GM19240 (cell line): Measurements from ENCODE around the gene DCUN1D4.

Source experiments
- DNase-seq: peaks from one replicate; pipeline ENCODE4 v3.0.0; 2011; ENCODE audit warnings: low spot score; ENCODE audit not compliant: insufficient read length

The DCUN1D4 gene

DNA sequence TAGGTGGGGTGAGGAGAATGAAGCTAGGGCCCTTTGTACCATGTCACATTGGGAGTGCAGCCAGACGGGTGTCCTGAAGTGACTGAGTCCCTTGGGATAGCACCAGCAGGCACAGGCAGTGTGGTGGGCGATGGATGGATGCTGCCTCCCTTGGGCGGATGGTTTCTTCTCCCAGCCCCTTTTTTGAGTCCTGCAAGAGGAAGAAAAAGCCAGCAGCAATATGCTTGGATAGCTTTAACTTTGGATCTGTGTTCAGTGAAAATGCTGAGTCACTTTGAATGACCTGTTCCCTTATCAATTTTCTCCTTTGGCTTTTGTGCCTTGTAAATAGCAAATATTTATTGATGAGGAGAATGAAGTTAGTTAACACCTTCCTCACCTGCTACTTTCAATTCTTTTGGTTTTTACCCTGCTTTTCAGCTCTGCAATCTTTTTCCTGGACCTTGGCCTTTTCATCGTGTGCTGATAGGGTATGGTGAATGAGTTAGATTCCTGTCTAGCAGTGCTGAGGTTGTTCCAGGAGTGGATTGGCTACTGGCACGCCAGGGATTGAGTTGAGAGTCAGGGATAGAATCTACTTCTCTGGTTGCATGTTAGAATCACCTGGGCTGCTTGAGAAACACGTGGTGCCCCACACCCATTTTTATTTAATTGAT lies 10.2 kb downstream of the DCUN1D4 start:
- no peak for DNase-seq

DNA sequence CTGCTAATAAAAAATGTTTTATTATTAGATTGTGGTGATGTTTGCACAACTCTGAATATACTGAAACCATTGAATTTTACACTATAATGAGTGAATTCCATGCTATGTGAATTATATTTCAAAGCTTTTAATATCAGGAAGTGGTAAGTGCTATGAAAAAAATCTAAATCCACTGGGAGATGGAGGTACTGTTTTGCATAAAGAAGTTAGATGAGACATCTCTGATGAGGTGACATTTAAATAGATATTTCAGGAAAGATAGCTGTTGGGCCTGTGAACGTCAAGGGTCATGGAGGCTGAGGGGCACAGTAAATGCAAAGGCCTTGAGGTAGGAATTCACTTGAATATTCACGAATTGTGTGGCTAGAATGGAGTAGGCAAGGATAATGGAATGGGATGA lies 12.3 kb downstream of the DCUN1D4 start:
- DNase-seq = no peak

DNA sequence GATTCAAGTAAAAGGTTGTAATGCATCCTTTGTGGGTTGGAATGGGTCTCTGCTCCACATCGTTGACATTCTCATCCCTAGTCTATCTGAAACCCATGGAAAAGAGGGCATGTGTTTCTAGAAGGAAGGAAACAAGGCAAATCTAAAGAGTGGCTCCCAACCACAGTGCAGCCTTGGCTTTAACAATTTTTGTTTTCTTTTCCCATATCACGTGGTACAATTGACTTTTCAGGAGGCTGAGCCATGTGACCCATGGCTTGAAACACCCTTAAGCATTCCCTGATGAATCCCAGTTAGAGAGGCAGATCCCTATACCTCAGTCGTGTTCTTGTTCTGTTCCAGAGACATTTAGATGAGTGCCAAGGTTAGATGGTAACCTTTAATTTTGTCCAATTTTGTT lies 12.8 kb downstream of the DCUN1D4 start:
- DNase-seq = no peak

DNA sequence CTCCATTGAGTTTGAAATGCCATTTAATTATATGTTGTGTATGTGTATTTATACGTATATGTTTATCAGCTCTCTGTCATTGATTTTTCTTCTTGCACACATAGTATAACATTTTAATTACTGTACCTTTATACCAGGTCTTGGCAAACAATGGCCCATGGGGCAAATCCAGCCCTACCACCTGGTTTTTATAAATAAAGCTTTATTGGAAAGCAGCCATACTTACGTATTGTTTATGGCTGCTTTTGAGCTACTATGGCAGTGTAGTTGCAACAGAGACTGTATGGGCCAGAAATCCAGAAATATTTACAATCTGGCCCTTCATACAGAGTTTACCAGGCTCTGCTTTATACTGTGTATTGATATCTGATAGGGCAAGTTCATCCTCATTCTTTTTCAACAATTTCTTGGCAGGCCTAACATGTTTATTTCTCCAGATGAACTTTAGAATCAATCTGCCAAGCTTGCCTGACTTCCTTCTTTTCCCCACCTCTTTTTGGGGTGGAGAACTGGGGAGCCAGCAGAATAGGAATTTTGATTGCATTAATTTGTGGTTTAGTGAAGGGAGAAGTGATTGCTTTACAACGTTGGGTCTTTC lies 15.8 kb downstream of the DCUN1D4 start:
- DNase-seq = no peak

DNA sequence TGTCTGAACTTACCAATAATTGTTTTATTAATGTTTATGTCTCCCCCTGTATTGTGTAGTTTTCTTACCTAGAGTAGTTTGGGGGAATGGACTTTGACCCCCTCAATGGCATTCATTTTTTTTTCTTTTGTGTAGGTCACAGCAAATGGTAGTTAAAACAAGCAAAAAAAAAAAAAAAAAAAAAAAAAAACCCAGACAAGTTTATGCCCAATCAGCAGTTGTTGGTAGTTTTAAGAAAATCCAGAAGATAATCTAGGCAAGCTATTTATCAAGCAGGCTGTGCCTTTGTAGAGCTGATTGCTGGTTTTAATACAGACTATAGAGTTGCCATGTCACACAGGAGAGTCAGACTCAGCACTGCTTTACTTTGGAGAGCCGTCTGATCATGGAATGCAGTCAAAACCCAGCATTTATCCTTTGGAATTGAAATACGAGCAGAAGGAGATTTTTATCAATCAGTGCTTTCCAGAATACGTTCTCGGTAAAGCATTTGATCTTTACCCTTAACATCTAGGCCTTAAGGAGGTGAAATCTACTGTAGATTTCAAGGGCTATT lies 16.6 kb downstream of the DCUN1D4 start:
- no peak for DNase-seq

DNA sequence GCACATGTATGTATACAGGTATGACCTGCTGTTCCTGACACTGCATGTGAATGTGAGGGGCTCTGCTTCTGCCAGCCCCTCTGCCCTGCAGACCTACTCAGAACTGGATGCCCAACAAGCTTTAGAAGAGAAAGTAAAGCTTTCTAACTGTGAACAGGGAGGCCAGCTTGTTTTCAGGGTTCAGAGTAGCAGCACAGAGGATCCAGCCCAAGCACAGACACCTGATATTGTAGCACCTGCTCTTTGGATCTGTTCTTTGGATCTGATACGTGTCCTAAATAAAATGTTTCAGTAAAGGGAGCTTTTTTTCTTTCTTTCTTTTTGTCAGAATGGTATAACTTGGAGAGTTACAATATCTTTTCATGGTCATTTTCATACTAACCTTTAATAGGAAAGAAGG lies 19.2 kb downstream of the DCUN1D4 start:
- no peak for DNase-seq

DNA sequence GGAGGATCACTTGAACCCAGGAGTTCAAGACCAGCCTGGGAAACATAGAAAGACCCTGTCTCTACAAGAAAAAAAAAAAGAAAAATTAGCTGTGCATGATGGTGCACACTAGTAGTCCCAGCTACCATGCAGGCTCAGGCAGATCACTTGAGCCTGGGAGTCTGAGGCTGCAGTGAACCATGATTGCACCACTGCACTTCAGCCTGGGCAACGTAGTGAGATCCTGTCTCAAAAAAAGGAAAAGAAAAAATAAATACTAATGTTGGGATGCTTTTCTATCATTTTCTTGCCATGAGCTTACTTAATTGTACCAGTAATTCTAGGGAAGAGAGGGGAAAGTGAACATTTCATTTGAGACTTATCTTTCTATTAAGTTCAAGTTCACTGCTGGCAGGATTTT lies 19.8 kb downstream of the DCUN1D4 start:
- no peak for DNase-seq

DNA sequence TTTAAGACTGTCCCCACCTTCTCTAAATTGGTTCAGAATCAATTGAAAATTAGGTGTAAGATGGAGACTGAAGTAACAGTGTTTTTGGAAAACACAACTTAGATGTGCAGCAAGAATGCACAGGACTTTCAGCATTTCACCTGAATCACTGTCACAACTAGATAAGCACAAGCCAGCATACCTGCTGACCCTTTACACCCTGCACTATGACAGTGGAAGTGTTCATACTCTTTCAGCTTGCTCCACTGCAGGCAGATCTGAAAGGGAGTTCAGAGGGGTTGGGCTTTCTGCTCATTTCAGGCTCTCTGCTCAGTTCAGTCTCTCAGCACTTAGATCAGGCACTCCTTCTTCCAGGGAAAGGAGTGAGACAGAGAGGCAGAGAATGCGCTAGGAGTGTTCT lies 22.8 kb downstream of the DCUN1D4 start:
- DNase-seq = no peak

DNA sequence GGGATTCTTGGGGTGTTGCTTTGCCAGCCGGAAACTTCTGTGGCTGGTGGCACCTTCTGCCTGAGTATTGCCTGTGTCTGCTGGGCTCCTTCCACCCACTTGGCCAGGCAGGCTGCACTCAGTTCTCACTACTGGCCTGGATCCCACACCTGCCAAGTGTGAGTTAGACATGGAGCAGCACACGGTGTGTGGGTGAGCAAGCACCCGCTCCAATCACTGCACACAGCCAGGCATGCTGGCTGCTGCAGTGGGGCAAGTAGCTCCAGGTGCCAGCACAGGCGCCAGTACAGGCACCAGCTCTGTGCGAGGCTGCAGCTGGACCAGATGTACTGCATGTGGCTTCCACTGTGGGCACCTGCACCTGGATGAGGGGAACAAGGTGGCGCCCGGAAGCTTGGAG lies 23.9 kb downstream of the DCUN1D4 start:
- no peak for DNase-seq

DNA sequence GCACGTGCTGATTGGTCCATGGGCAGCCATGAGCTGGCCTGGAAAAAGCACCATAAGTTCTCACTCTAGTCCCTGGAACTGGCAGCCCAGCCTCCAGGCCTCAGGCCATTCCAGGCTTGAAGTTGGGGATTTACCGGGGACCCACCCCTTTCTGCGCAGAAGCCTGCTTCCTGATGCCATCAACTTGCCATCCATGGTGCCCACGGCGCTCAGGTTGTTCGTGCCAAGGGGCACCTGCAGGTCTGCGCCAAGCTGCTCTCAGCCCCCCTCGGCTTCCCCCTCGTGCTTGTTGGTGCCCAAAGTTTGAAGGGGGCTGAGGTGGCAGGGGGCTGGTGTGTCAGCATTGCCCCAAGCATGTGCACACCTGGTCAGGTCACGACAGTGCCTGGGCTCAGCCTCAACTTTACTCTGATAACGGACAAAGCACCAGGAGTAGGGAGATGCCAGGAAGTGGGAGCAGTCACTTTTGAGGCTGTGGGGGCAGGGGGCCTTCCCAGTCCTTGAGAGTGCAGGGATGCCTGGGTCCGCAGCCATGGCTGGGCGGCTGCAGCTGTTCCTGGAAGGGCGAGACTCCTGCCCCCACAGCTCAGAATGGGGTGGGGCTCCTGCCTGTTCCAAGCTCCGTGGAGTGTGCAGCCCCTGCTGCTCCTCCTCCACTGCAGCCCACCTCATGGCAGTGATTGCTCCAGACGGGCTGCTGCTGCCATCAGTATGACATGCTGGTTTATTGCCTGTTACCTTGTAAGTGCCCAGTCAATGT lies 24.9 kb downstream of the DCUN1D4 start:
- no peak for DNase-seq

DNA sequence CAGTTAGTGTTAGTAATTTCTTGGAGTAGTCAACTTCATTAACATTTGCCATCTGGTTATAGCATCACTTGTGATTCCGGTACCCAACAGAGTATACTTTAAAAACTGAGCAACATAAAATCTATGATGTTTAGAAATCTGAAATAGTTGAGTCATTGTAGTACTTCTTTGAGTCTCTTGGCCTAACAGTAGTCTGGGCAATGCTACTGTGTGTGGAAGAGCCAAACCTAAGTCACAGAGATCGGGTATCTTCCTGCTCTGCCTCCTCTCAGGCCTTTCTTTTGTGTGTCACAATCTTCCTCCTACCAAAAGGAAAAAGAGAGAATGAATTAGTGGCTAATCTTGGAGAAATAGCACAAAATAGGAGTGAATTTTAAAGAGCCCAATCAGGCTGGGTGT lies 25.5 kb downstream of the DCUN1D4 start:
- no peak for DNase-seq

DNA sequence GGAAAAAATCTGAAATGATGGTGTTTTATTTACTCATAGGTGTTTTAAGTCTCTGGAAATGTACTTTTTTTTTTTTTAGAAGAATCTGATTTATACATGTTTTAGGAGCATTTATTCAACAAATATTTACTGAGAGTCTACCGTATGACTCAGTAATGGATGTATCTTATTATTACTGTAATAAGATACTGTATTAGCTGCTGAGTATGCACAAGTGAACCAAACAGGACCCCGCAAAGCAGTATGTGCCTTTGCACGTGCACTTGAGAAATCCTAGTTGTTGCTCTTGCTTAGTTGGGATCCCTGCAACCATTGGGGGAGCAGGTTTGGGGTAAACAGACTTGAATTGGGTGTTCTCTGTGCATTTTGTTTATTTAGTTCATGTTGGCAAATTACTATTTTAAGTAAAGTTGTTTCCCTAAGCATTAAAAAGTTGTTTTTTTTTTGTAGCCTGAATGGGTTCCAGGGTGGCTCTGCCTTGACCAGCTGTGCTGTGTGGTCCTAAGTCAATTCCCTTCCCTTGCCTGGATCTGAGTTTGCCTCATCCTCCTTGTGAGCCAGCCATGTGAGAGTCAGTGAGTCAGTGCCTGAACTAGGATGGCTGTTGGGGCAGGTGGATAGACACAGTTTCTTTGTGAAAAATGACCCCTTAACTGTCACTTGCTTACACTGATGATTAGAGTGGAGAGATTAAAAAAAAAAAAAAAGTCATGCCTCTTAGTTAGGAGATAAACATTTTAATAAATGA lies 27.7 kb downstream of the DCUN1D4 start:
- DNase-seq = no peak

DNA sequence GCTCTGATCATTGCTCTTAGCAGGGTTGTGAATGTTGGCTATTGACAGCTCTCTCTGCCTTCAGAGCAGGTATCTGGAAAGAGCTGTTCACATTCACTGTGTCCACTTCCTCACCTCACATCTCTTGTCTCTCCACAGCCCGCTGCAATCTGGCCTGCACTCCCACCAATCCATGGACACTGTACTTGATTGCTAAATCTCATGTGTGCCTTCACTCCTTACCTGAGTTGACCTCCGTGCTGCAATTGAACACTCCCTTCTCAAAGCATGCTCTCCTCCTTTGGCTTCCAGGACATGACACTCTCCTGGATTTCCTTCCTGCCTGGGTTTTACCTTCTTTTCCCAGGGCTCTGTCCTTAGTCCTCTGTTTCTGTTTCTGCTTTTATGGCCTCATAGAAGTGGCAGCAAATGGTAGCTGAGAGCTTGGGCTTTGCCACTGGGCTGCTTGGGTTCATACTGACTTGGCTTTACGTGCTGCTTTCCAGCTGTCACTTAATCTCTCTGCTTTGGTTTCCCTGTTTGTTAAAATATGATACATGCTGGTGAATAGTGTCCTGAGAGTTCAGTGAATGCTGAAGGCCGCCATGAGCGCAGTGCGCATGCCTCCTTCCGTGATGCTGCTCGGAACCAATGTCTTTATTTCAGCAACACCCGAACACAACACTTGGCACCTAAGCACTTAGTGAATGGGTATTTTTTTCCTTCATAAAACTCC lies 29.5 kb downstream of the DCUN1D4 start:
- DNase-seq = no peak

DNA sequence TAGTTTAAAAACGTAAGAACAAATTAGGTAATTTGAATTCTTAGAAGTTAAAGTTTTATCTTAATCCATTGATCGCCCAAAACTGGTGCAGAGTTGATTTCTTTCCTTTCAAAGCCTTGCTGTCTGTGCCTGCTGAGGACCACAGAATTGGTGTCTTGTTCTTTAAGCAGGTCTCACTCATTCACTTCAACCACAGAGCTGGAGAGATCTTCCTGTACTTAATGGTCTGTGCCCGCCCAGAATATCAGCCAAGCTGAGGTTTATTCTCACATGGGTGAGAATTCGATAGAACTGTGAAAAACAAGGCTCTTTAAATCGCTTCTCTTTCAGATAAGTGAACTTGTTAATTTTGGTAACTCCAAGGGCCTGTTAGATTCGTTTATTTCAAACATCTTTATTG lies 31.6 kb downstream of the DCUN1D4 start:
- DNase-seq = no peak

DNA sequence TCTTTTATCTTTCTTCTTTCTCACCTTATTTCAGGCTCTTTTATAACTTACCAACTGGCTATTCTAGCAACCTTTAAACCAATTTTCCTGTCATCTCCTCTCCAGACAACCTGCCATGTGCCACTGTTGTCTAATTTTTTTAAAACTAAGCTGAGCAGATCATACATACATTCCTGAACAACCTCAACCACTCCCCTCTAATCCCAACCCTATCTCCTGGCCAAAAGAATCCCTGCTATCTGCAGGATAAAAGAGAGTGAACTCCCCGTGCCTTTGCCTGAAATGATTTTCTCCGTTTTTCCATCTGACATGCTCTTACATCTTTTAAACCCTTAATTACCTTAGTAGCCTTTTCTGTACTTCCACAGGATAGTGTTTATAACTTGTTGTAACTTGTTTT lies 35.5 kb downstream of the DCUN1D4 start:
- DNase-seq = no peak

DNA sequence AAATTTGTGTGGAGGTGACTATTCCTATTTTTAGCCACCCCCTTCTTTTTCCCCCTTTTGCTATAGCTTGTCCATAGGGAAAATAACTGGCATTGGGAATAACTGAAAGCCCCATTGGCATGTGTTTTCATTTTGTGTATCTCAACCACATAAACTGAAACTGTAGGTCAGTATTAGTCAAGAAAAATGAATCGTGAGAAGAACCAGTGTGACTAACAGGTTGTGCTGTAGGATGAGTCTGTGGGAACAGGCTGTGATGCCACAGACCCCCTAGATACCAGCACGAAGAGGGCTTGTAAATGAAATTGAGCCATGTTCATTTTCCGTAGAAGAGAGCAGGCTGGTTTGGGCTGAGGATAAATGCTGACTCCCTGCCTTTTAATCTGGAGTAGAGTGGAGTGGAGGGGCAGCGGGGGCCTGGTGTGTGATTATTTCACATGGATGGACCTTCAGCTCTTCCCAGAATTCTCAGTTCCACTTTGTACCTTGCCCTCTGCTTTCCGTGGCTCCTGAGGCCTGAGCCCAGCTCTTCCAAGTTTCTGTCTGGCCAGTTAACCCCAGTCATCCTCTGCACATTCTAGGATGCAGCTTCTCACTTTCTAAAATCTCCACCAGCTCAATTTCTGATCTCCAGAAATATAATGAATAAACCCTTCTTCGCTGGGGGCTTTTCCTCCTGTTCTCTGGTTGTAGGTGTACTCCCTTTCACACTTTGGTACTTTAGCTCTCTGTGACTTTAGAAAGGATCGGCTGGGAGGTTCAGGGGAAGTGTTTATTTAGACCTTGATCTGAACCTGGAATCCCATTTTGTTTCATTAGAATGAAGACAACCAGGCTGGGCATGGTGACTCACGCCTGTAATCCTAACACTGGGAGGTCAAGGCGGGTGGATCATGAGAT lies 37.3 kb downstream of the DCUN1D4 start:
- no peak for DNase-seq

DNA sequence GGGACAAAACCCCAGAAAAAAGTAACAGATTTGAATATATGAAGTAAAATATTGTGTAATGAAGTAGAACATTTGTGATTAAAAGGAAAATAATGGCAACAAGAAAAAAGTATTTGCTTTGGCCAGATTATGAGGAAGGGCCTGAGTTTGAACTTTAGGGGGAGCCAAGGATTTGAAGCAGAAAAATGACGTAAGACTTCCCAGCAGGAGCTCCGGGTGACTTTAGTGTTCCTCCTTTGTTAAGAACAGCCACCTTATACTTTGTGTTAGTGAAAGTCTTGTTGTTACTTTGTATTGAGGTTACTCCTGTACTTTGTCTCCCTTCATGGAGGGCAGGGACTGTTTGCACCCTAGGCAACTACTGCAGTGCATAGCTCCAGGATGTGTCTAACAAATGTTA lies 41.1 kb downstream of the DCUN1D4 start:
- DNase-seq = no peak

DNA sequence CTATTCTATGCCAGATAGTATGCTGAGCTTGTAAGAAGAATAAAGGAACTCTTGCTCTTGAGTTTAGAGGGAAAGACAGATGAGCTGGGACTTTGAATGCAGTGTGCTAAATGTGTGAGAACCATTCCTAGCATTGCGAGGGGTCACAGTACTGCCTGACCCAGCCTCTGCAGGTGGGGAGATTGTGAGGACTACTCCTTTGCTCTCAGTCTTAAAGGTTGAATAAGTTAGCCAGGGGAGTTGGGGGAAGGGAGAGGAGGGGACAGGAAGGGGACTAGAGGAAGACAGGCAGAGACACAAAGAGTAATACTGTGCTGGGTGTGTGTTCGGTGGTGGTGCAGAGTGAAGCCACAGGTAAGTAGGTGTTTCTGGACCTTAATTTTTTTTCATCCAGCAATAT lies 41.7 kb downstream of the DCUN1D4 start:
- no peak for DNase-seq

DNA sequence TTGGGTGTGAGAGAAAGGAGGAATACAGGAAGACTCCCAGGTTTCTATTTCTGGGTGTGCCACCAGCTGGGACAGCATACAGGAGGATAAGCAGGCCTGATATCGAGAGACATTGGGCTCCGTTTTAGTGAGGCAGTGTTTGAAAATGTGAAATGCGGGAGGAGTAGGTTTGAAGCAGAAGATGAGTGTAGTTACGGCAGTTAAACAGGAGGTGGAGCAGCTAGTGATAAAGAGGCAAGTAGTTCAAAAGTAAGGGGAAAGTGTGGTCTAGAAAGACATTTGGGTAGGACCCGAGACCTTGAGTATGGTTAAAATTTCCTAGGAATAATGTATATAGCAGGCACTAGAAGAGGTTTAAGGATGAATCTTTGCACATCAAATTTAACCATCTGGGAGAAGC lies 42.4 kb downstream of the DCUN1D4 start:
- no peak for DNase-seq

DNA sequence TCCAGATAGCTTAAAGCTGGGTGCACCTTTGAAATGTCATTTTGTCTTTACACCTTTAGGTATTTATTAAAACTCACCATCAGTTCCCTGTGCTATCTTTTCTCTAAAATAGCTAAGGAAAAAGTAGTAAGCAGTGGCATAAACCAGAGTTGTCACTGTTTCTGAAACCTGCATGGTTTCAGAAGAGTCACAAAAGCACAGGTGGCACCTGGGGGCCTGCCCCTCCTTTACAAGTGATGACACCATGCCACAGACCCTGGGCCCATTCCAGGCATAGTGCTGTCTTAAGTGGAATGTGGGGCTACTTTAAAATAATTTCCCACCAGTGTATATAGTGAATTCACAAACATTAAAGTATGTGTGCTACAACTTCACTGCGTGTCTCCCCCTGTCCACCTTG lies 47.8 kb downstream of the DCUN1D4 start:
- DNase-seq = no peak
